Stimulated activated naive CD8-positive, alpha-beta T cell treated with anti-CD3 and anti-CD28 coated beads, Interleukin-15, amount 100 ng/mL, for 72 hours (primary cell): Measurements from ENCODE around the gene CADPS2.

Experiments used
- ATAC-seq: fragments of 150-1000 bp; cut with Tn5 transposase; 2 replicates; pipeline ENCODE4 v1.10.0; 2021; ENCODE audit warnings: mild to moderate bottlenecking, moderate library complexity
- DNase-seq, 2 donors: peaks; one replicate each; pipeline ENCODE4 v3.0.0; 2021 to 2022
- H3K27ac Mint-ChIP-seq, 2 donors: one replicate each; pipeline ENCODE4 v1.8.0; 2022; ENCODE audit warnings: mild to moderate bottlenecking in 2 of 2, mixed read lengths in 2 of 2, moderate library complexity in 2 of 2
- H3K27me3 Mint-ChIP-seq: one replicate; pipeline ENCODE4 v1.8.0; 2022; ENCODE audit warnings: mixed read lengths
- H3K4me1 Mint-ChIP-seq: one replicate; pipeline ENCODE4 v1.8.0; 2022; ENCODE audit warnings: mild to moderate bottlenecking, mixed read lengths
- H3K4me3 Mint-ChIP-seq, 2 donors: one replicate each; pipeline ENCODE4 v1.8.0; 2022; ENCODE audit warnings: mild to moderate bottlenecking in 2 of 2, mixed read lengths in 2 of 2, moderate library complexity in 1 of 2
- H3K9me3 Mint-ChIP-seq, 2 donors: one replicate each; pipeline ENCODE4 v1.8.0; 2022; ENCODE audit warnings: mixed read lengths in 2 of 2

The CADPS2 gene

DNA sequence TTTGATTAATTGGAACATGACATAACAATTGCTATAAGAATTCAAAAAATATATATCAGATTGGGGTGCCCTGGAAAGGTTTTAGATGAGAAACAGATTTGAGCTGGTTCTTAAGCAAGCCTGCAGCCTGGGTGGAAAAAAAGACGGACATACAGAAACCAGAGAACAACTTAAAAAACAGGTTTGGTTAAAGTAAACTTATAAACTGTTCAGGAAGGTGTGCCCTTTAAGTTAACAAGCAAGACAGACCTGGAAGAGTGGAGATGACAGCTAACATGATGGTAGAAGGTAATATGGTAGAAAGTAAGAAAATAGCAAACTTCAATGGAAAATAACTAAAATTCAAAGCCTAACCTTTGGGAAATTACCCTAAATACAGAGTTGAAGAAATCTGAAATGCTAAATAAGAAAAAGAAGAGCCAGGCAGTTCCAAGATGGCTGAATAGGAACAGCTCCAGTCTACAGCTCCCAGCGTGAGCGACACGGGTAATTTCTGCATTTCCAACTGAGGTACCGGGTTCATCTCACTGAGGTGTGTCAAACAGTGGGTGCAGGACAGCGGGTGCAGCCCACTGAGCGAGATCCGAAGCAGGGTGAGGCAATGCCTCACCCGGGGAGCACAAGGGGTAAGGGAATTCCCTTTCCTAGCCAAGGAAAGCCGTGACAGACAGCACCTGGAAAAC is 52.2 kb downstream of the CADPS2 start:
- Mint-ChIP-seq H3K4me3 (no peak overlapping the region), H3K4me1 (no peaks in the 10 kb centered on the region), H3K9me3 (peaks cover 4 to 9% of the 10 kb centered on the region in 2 donors), H3K27me3 (no peaks in the 10 kb centered on the region), H3K27ac (no peak overlapping the region)
- DNase-seq (no peak), ATAC-seq (no peak)

DNA sequence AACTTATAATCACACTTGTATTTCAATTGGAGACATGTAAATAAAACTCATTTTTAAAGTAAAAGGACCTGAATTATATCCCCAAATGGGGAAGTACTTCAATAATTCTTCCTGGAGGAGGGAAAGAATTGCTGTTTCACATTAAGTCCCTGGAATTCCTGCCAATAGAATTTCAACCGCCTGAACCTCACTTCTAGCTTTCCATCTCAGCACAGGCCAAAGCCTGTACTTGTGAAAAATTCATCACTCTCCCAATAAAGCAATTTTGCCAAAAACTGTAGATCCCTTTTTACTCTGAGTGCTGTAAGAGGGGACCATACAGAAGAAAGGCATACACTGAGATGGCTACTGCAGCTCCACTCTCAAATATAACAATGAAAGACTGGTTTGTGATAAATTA is 54.8 kb downstream of the CADPS2 start:
- no peaks in the 10 kb centered on the region for H3K27me3 Mint-ChIP-seq
- H3K27ac Mint-ChIP-seq, result no peak overlapping the region
- no peaks in the 10 kb centered on the region for H3K4me1 Mint-ChIP-seq
- DNase-seq (no peak), ATAC-seq (no peak)
- peaks cover 0 to 4% of the 10 kb centered on the region in 2 donors for H3K9me3 Mint-ChIP-seq
- H3K4me3 Mint-ChIP-seq, result no peak overlapping the region

DNA sequence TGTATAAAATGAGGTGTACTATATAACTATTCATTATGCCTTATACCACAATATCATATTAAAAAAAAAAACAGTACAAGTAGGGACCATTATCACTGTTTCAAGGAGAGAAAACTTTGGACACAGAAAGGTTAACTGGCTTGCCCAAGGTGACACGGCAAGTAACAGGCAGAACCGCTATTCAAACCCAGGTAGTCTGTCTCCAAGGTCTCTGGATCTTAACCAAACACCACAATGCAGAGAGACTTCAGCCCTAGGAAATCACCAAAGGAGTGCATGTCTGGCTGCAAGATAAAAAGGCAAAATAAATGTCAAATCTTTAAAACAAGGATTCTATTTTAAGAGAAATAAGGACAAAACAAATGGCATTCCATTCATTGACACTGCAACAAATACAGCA is 56.3 kb downstream of the CADPS2 start:
- Mint-ChIP-seq H3K27me3 (no peaks in the 10 kb centered on the region), H3K4me1 (no peaks in the 10 kb centered on the region)

DNA sequence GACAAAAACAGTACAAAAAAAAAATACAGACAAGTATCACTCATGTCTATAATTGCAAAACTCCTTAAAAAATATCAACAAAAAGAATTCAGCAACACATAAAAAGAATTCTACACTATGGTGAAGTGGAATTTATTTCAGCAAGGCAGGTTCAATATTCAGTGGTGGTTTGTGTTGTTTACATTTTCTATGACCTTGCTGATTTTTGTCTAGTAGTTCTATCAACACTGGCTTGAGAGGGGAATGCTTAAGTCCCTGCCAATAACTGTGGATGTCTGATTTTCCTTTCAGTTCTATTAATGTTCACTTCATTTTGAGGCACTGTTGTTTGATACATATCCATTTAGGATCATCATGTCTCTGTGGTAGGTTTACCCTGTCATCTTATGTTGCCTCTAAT is 58.5 kb downstream of the CADPS2 start:
- no peaks in the 10 kb centered on the region for H3K4me1 Mint-ChIP-seq
- ATAC-seq, result no peak
- H3K9me3 Mint-ChIP-seq, result no peaks in the 10 kb centered on the region
- no peak for DNase-seq
- no peaks in the 10 kb centered on the region for H3K27me3 Mint-ChIP-seq
- no peak overlapping the region for H3K4me3 Mint-ChIP-seq
- no peak overlapping the region for H3K27ac Mint-ChIP-seq

More for the DNA sequence above, 56.3 kb downstream of the CADPS2 start:
- no peak overlapping the region for H3K4me3 Mint-ChIP-seq
- DNase-seq (no peak), ATAC-seq (no peak)
- no peak overlapping the region for H3K27ac Mint-ChIP-seq
- no peaks in the 10 kb centered on the region for H3K9me3 Mint-ChIP-seq

GRCh38 chr7:122813845-122814244 is 72.4 kb downstream of the CADPS2 start:
- peaks cover 0 to 20% of the 10 kb centered on the region in 2 donors for H3K9me3 Mint-ChIP-seq
- H3K4me1 Mint-ChIP-seq, result no peaks in the 10 kb centered on the region
- H3K4me3 Mint-ChIP-seq, result no peak overlapping the region
- no peaks in the 10 kb centered on the region for H3K27me3 Mint-ChIP-seq
- no peak overlapping the region for H3K27ac Mint-ChIP-seq
- DNase-seq (no peak), ATAC-seq (no peak)

GRCh38 chr7:122803851-122804250 is 82.4 kb downstream of the CADPS2 start:
- no peak for DNase-seq
- no peaks in the 10 kb centered on the region for H3K9me3 Mint-ChIP-seq
- no peaks in the 10 kb centered on the region for H3K27me3 Mint-ChIP-seq
- H3K27ac Mint-ChIP-seq, result no peak overlapping the region
- ATAC-seq, result no peak
- H3K4me3 Mint-ChIP-seq, result no peak overlapping the region
- H3K4me1 Mint-ChIP-seq, result no peaks in the 10 kb centered on the region

- Mint-ChIP-seq H3K9me3 (no peaks in the 10 kb centered on the region), H3K27ac (no peak overlapping the region), H3K4me3 (no peak overlapping the region), H3K4me1 (no peaks in the 10 kb centered on the region), H3K27me3 (no peaks in the 10 kb centered on the region)
- ATAC-seq, result no peak
- DNase-seq, result no peak
Observed at GRCh38 chr7:122803323-122803722, 82.9 kb downstream of the CADPS2 start.

DNA sequence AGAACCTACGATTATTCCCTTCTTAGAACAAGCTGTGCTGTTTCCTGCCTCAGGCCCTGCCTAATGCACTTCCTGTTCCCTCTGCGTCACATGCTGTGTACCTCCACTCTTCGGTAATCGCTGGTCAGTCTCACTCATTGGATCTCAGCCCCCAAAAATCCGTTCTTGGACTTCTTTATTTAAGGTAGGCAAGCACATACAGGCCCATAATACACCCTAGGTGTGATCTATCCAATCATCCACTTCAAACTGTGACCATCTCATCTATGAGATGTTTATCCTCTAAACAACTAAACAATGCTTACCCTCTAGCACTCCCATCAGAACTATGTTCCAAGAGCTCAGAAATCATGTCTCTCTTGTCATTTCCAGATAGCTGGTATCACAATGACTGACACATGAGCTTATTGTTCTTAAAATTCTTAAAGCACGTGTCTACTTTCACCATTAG is 83.9 kb downstream of the CADPS2 start:
- Mint-ChIP-seq H3K27ac (no peak overlapping the region), H3K27me3 (no peaks in the 10 kb centered on the region), H3K4me3 (no peak overlapping the region), H3K4me1 (no peaks in the 10 kb centered on the region), H3K9me3 (no peaks in the 10 kb centered on the region)
- DNase-seq (no peak), ATAC-seq (no peak)

DNA sequence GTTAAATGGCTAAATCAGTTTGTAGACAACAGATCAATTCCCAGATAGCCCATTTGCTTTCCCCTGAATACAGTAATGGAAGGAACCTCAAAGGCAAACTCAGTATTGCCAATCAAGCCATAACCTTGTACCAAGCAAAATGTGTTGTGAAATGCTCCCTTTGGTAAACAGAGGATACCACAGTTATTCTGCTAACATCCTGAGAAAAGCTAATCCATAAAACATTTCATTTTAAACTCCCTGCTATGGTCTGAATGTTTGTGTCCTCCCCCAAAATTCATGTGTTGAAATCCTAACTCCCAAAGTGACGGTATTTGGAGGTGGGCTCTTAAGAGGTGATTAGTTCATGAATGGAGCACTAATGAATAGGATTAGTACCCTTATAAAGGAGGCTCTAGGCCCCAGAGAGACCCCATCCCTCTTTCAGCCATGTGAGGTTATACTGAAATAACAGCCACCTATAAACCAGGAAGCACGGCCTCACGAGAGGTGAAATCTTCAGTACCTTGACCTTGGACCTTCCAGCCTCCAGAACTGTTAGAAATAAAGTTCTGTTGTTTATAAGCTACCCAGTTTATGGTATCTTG is 94.2 kb downstream of the CADPS2 start:
- ATAC-seq, result no peak
- no peaks in the 10 kb centered on the region for H3K4me1 Mint-ChIP-seq
- H3K4me3 Mint-ChIP-seq, result no peak overlapping the region
- no peak overlapping the region for H3K27ac Mint-ChIP-seq
- no peaks in the 10 kb centered on the region for H3K27me3 Mint-ChIP-seq
- no peak for DNase-seq
- H3K9me3 Mint-ChIP-seq, result peaks cover 0 to 14% of the 10 kb centered on the region in 2 donors

DNA sequence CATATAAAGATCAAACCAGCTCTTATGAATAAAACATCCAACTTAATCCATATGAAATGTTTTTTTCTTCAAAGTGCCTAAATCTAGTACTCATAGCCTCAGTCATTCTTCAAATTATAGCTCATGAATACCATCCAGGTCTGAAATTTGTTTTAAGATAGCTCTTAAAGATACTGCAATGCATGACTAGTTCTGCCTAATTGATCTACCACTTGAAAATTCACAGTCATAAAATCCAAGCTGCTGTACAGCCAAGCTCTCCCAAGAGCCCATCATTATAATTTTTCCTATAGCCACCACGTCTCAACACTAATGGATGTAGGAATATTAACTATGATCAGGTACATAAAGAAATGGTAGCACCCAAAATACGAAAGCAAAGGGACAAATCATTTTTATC is 95.7 kb downstream of the CADPS2 start:
- DNase-seq (no peak), ATAC-seq (no peak)
- H3K9me3 Mint-ChIP-seq, result peaks cover 6 to 10% of the 10 kb centered on the region in 2 donors
- H3K4me3 Mint-ChIP-seq, result no peak overlapping the region
- no peak overlapping the region for H3K27ac Mint-ChIP-seq
- H3K27me3 Mint-ChIP-seq, result no peaks in the 10 kb centered on the region
- H3K4me1 Mint-ChIP-seq, result no peaks in the 10 kb centered on the region

DNA sequence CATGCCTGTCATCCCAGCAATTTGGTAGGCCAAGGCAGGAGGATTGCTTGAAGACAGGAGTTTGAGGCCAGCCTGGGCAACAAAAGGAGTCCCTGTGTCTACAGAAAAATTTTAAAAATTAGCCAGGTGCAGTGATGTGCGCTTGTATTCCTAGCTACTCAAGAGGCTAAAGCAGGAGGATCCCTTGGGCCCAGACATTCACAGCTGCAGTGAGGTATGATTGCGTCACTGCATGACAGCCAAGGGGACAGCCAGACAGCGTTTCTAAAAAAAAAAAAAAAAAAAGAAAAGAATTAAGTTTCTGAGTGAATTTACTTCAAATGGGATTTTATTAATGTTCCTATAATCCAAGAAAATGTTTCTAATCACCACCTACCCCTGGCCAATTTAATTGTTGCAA is 96.1 kb downstream of the CADPS2 start:
- H3K27me3 Mint-ChIP-seq, result no peaks in the 10 kb centered on the region
- H3K27ac Mint-ChIP-seq, result no peak overlapping the region
- peaks cover 6 to 8% of the 10 kb centered on the region in 2 donors for H3K9me3 Mint-ChIP-seq
- no peak overlapping the region for H3K4me3 Mint-ChIP-seq
- no peaks in the 10 kb centered on the region for H3K4me1 Mint-ChIP-seq
- no peak for ATAC-seq
- DNase-seq, result no peak

DNA sequence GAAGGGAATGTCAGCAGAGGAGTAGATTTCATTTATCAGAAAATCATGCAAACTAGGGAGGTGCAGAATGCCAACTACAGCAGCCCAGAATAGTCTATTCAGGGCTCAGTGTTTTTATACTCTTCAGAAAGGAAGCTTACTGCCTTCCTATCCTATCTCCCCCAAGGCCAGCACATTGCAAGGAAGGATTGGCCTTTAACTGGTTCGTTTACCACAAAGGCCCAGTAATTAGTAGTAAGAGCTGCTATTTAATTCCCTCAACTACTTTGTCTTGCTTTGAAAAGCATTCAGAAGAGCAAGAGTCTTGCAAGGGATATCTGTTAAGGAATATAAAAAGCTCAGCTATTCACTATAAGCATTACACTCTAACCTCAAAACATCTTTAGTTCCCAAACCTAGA is 97.1 kb downstream of the CADPS2 start:
- ATAC-seq (no peak), DNase-seq (no peak)
- Mint-ChIP-seq H3K4me1 (no peaks in the 10 kb centered on the region), H3K4me3 (no peak overlapping the region), H3K27me3 (no peaks in the 10 kb centered on the region), H3K27ac (no peak overlapping the region), H3K9me3 (peaks cover 6 to 12% of the 10 kb centered on the region in 2 donors)

GRCh38 chr7:122770686-122771335 is 115.4 kb downstream of the CADPS2 start:
- ATAC-seq (no peak), DNase-seq (no peak)
- H3K4me1 Mint-ChIP-seq, result no peaks in the 10 kb centered on the region
- H3K27ac Mint-ChIP-seq, result no peak overlapping the region
- no peak overlapping the region for H3K4me3 Mint-ChIP-seq
- H3K27me3 Mint-ChIP-seq, result no peaks in the 10 kb centered on the region
- no peaks in the 10 kb centered on the region for H3K9me3 Mint-ChIP-seq

GRCh38 chr7:122768827-122769226 is 117.4 kb downstream of the CADPS2 start:
- no peaks in the 10 kb centered on the region for H3K27me3 Mint-ChIP-seq
- H3K27ac Mint-ChIP-seq, result no peak overlapping the region
- DNase-seq (no peak), ATAC-seq (no peak)
- no peaks in the 10 kb centered on the region for H3K4me1 Mint-ChIP-seq
- peaks cover 0 to 10% of the 10 kb centered on the region in 2 donors for H3K9me3 Mint-ChIP-seq
- H3K4me3 Mint-ChIP-seq, result no peak overlapping the region

GRCh38 chr7:122767339-122767738 is 118.9 kb downstream of the CADPS2 start:
- no peak overlapping the region for H3K4me3 Mint-ChIP-seq

DNA sequence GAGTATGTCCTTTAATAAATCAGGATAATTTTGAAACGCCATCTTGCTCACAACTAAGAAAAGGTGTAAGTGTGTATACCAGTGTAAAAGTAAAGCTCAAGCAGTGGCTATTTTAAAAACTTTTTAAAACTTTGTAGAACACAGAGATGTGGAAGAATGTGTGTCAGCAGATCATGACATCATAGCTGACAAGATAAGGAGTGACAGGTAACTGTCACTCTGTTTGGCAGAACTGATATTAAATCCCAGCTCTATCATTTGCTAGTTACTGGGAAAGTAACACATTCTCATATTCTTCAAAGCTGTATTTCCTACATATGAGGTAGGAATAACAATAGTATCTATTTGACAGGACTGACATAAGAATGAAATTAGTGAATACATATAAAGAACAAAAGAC is 119.7 kb downstream of the CADPS2 start:
- no peak overlapping the region for H3K4me3 Mint-ChIP-seq
- H3K27me3 Mint-ChIP-seq, result no peaks in the 10 kb centered on the region
- no peak overlapping the region for H3K27ac Mint-ChIP-seq
- no peak for ATAC-seq
- peaks cover 5 to 25% of the 10 kb centered on the region in 2 donors for H3K9me3 Mint-ChIP-seq
- no peak for DNase-seq
- no peaks in the 10 kb centered on the region for H3K4me1 Mint-ChIP-seq

More at GRCh38 chr7:122767339-122767738, 118.9 kb downstream of the CADPS2 start:
- no peaks in the 10 kb centered on the region for H3K4me1 Mint-ChIP-seq
- ATAC-seq (no peak), DNase-seq (no peak)
- no peak overlapping the region for H3K27ac Mint-ChIP-seq
- peaks cover 5 to 18% of the 10 kb centered on the region in 2 donors for H3K9me3 Mint-ChIP-seq
- H3K27me3 Mint-ChIP-seq, result no peaks in the 10 kb centered on the region
